GM12878 (cell line): ENCODE data around the gene ACCSL.

Experiments
- CREB1 ChIP-seq: IDR thresholded peaks from 2 replicates; pipeline ENCODE4 v1.6.1; 2012; ENCODE audit warnings: low read depth, mild to moderate bottlenecking, inconsistent platforms
- EZH2 ChIP-seq: IDR thresholded peaks from 2 replicates; pipeline ENCODE4 v1.6.1; 2012; ENCODE audit warnings: low read depth, mild to moderate bottlenecking, control low read depth, inconsistent platforms, low read length, borderline replicate concordance; ENCODE audit not compliant: control insufficient read depth
- FOXK2 ChIP-seq: fragments of 450-650 bp; IDR thresholded peaks from 2 replicates; pipeline ENCODE4 v1.6.1; 2017; ENCODE audit warnings: mild to moderate bottlenecking, moderate library complexity
- JUNB ChIP-seq: IDR thresholded peaks from 2 replicates; pipeline ENCODE4 v1.6.1; 2016; ENCODE audit warnings: antibody characterized with exemption, mild to moderate bottlenecking
- NFYB ChIP-seq: IDR thresholded peaks from 2 replicates; pipeline ENCODE4 v1.6.1; 2011; ENCODE audit warnings: low read depth, mild to moderate bottlenecking, low read length, improper control_type of control experiment, moderate library complexity; ENCODE audit not compliant: insufficient read depth
- RCOR1 ChIP-seq: conservative IDR thresholded peaks from 2 replicates; pipeline ENCODE4 v1.6.1; 2012; ENCODE audit warnings: low read depth, low read length, improper control_type of control experiment
- TF ChIP-seq, protein P1 (sequence below): IDR thresholded peaks from 2 replicates; pipeline ENCODE4 v1.6.1; 2012; ENCODE audit warnings: low read length, inconsistent platforms
- TF ChIP-seq, protein P2 (sequence below), 3 experiments: IDR thresholded peaks in 2 of 3; conservative IDR thresholded peaks in 1 of 3; 2 replicates each; pipeline ENCODE4 v1.5.1; 2011; ENCODE audit warnings: low read depth in 3 of 3, low read length in 3 of 3, mild to moderate bottlenecking in 3 of 3, control low read depth in 2 of 3, moderate library complexity in 2 of 3, inconsistent platforms in 1 of 3, mixed read lengths in 1 of 3; ENCODE audit not compliant: control insufficient read depth in 2 of 3, insufficient read depth in 1 of 3; ENCODE audit errors: extremely low read depth in 1 of 3

DNA sequence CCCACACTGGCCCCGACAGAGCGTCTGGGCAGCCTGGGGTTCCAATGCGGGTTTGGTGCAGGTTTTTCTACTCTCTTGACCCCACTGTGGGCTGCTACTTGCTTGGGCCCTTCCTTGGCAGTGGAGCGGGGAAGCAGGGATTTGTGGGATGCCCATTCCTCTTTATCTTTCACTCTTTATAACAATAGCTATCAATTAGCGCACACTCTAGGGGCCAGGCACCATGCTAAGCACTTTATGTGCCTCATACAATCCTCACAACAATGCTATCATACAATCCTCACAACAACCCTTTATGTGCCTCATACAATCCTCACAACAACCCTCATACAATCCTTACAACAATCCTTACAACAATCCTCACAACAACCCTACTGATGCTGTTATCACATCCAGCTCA lies 31.0 kb downstream of the ACCSL start:
- TF ChIP-seq JUNB (no peak), FOXK2 (no peak), CREB1 (no peak), RCOR1 (no peak), EZH2 (no peak), NFYB (no peak)
- TF ChIP-seq, protein P1, sequence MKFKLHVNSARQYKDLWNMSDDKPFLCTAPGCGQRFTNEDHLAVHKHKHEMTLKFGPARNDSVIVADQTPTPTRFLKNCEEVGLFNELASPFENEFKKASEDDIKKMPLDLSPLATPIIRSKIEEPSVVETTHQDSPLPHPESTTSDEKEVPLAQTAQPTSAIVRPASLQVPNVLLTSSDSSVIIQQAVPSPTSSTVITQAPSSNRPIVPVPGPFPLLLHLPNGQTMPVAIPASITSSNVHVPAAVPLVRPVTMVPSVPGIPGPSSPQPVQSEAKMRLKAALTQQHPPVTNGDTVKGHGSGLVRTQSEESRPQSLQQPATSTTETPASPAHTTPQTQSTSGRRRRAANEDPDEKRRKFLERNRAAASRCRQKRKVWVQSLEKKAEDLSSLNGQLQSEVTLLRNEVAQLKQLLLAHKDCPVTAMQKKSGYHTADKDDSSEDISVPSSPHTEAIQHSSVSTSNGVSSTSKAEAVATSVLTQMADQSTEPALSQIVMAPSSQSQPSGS = no peak
- TF ChIP-seq, protein P2, sequence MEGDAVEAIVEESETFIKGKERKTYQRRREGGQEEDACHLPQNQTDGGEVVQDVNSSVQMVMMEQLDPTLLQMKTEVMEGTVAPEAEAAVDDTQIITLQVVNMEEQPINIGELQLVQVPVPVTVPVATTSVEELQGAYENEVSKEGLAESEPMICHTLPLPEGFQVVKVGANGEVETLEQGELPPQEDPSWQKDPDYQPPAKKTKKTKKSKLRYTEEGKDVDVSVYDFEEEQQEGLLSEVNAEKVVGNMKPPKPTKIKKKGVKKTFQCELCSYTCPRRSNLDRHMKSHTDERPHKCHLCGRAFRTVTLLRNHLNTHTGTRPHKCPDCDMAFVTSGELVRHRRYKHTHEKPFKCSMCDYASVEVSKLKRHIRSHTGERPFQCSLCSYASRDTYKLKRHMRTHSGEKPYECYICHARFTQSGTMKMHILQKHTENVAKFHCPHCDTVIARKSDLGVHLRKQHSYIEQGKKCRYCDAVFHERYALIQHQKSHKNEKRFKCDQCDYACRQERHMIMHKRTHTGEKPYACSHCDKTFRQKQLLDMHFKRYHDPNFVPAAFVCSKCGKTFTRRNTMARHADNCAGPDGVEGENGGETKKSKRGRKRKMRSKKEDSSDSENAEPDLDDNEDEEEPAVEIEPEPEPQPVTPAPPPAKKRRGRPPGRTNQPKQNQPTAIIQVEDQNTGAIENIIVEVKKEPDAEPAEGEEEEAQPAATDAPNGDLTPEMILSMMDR (IDR thresholded peaks at IDR 0.05 in 2 of 3, conservative IDR thresholded peaks at IDR 0.05 in 1 of 3; ENCODE audit: control insufficient read depth in 2 of 3, extremely low read depth in 1 of 3, insufficient read depth in 1 of 3, low read depth in 3 of 3, low read length in 3 of 3) = no peak
